WTC11 (cell line): ENCODE data around the gene ARMH4. TPM values are rescaled to one million over a fixed set of nuclear protein-coding genes. Genes with fewer than 3 reads are reported as not detected.

Experiments
- ATAC-seq: fragments of 200-7000 bp; cut with Tn5 transposase; 2 replicates; pipeline ENCODE4 v1.10.0; 2021; ENCODE audit warnings: mild to moderate bottlenecking, moderate library complexity
- CTCF ChIA-PET: fragments of 300-600 bp; sonication (Branson Sonifier 250); formaldehyde crosslinking; loops from one replicate; lab custom pipeline; 2021; ENCODE audit warnings: antibody characterized with exemption; lab: Charles Lee
- POLR2A ChIA-PET: fragments of 350-600 bp; sonication (Branson Sonifier 250); formaldehyde crosslinking; loops from one replicate; lab custom pipeline; 2021; ENCODE audit warnings: antibody characterized with exemption; lab: Charles Lee
- DNase-seq: peaks from one replicate; pipeline ENCODE4 v3.0.0; 2021; ENCODE audit warnings: low spot score
- H3K27ac Mint-ChIP-seq: 2 replicates; pipeline ENCODE4 v1.8.0; 2021; ENCODE audit warnings: mixed read lengths
- H3K27me3 Mint-ChIP-seq: 2 replicates; pipeline ENCODE4 v1.8.0; 2021; ENCODE audit warnings: low read depth, mild to moderate bottlenecking, moderate library complexity, mixed read lengths
- H3K36me3 Mint-ChIP-seq: 2 replicates; pipeline ENCODE4 v1.8.0; 2021; ENCODE audit warnings: mixed read lengths
- H3K4me1 Mint-ChIP-seq: 2 replicates; pipeline ENCODE4 v1.8.0; 2022; ENCODE audit warnings: mixed read lengths
- H3K4me3 Mint-ChIP-seq: 2 replicates; pipeline ENCODE4 v1.8.0; 2021; ENCODE audit warnings: mild to moderate bottlenecking, moderate library complexity, mixed read lengths
- H3K9me3 Mint-ChIP-seq: 2 replicates; pipeline ENCODE4 v1.8.0; 2021; ENCODE audit warnings: mixed read lengths
- AFF4 ChIP-seq: sonication (generic); formaldehyde crosslinking; IDR thresholded peaks from 2 replicates; pipeline ENCODE4 v1.8.1; 2023; ENCODE audit warnings: mild to moderate bottlenecking, missing genetic modification reagents, borderline replicate concordance
- E2F4 ChIP-seq: sonication (generic); formaldehyde crosslinking; IDR thresholded peaks from 2 replicates; pipeline ENCODE4 v1.8.1; 2022; ENCODE audit warnings: low read depth, mild to moderate bottlenecking, moderate library complexity, missing genetic modification reagents, borderline replicate concordance
- ELF4 ChIP-seq: sonication (generic); formaldehyde crosslinking; IDR thresholded peaks from 2 replicates; pipeline ENCODE4 v1.8.1; 2022; ENCODE audit warnings: low read depth, mild to moderate bottlenecking, moderate library complexity, missing genetic modification reagents
- ETV6 ChIP-seq: sonication (generic); formaldehyde crosslinking; IDR thresholded peaks from 2 replicates; pipeline ENCODE4 v1.8.1; 2022; ENCODE audit warnings: mild to moderate bottlenecking, missing genetic modification reagents
- FOXP1 ChIP-seq: sonication (generic); formaldehyde crosslinking; IDR thresholded peaks from 2 replicates; pipeline ENCODE4 v1.8.0; 2022; ENCODE audit warnings: missing genetic modification reagents, mild to moderate bottlenecking, moderate library complexity, borderline replicate concordance
- HMGXB4 ChIP-seq: sonication (generic); formaldehyde crosslinking; IDR thresholded peaks from 2 replicates; pipeline ENCODE4 v1.8.1; 2023; ENCODE audit warnings: mild to moderate bottlenecking, moderate library complexity, missing genetic modification reagents
- MLX ChIP-seq: sonication (generic); formaldehyde crosslinking; IDR thresholded peaks from 2 replicates; pipeline ENCODE4 v1.8.1; 2023; ENCODE audit warnings: mild to moderate bottlenecking, missing genetic modification reagents, moderate library complexity
- PRDM15 ChIP-seq: sonication (generic); formaldehyde crosslinking; IDR thresholded peaks from 2 replicates; pipeline ENCODE4 v1.8.0; 2022; ENCODE audit warnings: missing genetic modification reagents
- PREB ChIP-seq: sonication (generic); formaldehyde crosslinking; IDR thresholded peaks from 2 replicates; pipeline ENCODE4 v1.8.1; 2022; ENCODE audit warnings: mild to moderate bottlenecking, missing genetic modification reagents, moderate library complexity, borderline replicate concordance
- SMAD4 ChIP-seq: sonication (generic); formaldehyde crosslinking; IDR thresholded peaks from 2 replicates; pipeline ENCODE4 v1.8.0; 2022; ENCODE audit warnings: mild to moderate bottlenecking, missing genetic modification reagents
- SOX15 ChIP-seq: fragments of 250-450 bp; sonication (Bioruptor Pico); IDR thresholded peaks from 2 replicates; pipeline ENCODE4 v1.9.0; 2021; ENCODE audit warnings: mild to moderate bottlenecking
- USF1 ChIP-seq: sonication (generic); formaldehyde crosslinking; IDR thresholded peaks from 2 replicates; pipeline ENCODE4 v1.8.0; 2022; ENCODE audit warnings: mild to moderate bottlenecking, missing genetic modification reagents
- ZNF138 ChIP-seq: sonication (generic); formaldehyde crosslinking; conservative IDR thresholded peaks from 2 replicates; pipeline ENCODE4 v1.8.1; 2022; ENCODE audit warnings: mild to moderate bottlenecking, moderate library complexity, missing genetic modification reagents
- ZNF317 ChIP-seq: sonication (generic); formaldehyde crosslinking; IDR thresholded peaks from 2 replicates; pipeline ENCODE4 v1.8.1; 2023; ENCODE audit warnings: low read depth, mild to moderate bottlenecking, moderate library complexity, missing genetic modification reagents, borderline replicate concordance
- ZNF423 ChIP-seq: fragments of 250-450 bp; sonication (Bioruptor Pico); IDR thresholded peaks from 2 replicates; pipeline ENCODE4 v2.1.2; 2022; ENCODE audit warnings: mild to moderate bottlenecking, moderate library complexity
- ZNF425 ChIP-seq: fragments of 250-450 bp; sonication (Bioruptor Pico); conservative IDR thresholded peaks from 2 replicates; pipeline ENCODE4 v1.9.0; 2021; ENCODE audit warnings: mild to moderate bottlenecking
- total RNA-seq: library from RNA; stranded (reverse); gene quantifications from 3 replicates; pipeline ENCODE4 v1.2.3, GENCODE V29; 2021

The ARMH4 gene
- total RNA-seq, 1 experiment from 2014 or later = 12.2 TPM

- TF ChIP-seq HMGXB4 (CRISPR knock-in tag) (no peak), ZNF138 (CRISPR knock-in tag) (no peak), FOXP1 (CRISPR knock-in tag) (no peak), E2F4 (no peak), PREB (CRISPR knock-in tag) (no peak), AFF4 (no peak), ETV6 (CRISPR knock-in tag) (no peak), USF1 (CRISPR knock-in tag) (no peak), SOX15 (CRISPR knock-in tag) (no peak), ELF4 (CRISPR knock-in tag) (no peak)
Observed at GRCh38 chr14:57991353-57991752, 160.7 kb downstream of the ARMH4 start (continued).

GRCh38 chr14:57988445-57988844 lies 163.6 kb downstream of the ARMH4 start:
- Mint-ChIP-seq H3K36me3 (no peaks in the 10 kb centered on the region), H3K9me3 (no peaks in the 10 kb centered on the region), H3K4me1 (peaks cover 9% of the 10 kb centered on the region), H3K27ac (no peak overlapping the region), H3K27me3 (no peaks in the 10 kb centered on the region), H3K4me3 (no peak overlapping the region)
- no peak for DNase-seq
- POLR2A ChIA-PET = no interaction called here
- no peak for ATAC-seq
- CTCF ChIA-PET = interaction anchor here (1.5 kb wide), 1 partner anchor 117 kb away, joined by 4 read pairs; no protein-coding TSS in a partner anchor
- no peak for TF ChIP-seq ZNF425 (CRISPR knock-in tag)
- no peak for TF ChIP-seq ZNF423 (CRISPR knock-in tag)
- no peak for TF ChIP-seq PRDM15
- no peak for TF ChIP-seq SMAD4 (CRISPR knock-in tag)
- TF ChIP-seq MLX (CRISPR knock-in tag) = no peak
- TF ChIP-seq ZNF317 (CRISPR knock-in tag) = no peak
